DND-41 (cell line): Measurements from ENCODE around the gene KRT73.

Source experiments
- ATAC-seq: fragments of 200-7000 bp; cut with Tn5 transposase; 3 replicates; pipeline ENCODE4 v1.9.1; 2021; ENCODE audit warnings: low read depth; ENCODE audit not compliant: insufficient read depth
- DNase-seq: peaks from one replicate; pipeline ENCODE4 v3.0.0-alpha.2; 2020
- H2AFZ ChIP-seq: 2 replicates; pipeline ENCODE4 v1.6.0; 2012; ENCODE audit warnings: low read depth, low read length
- H3K27ac ChIP-seq: 2 replicates; pipeline ENCODE4 v1.5.1; 2012; ENCODE audit warnings: low read length, inconsistent platforms
- H3K27me3 ChIP-seq: fragments of 200-600 bp; sonication (generic); 2 replicates; pipeline ENCODE4 v1.6.0; 2012; ENCODE audit warnings: low read length, mild to moderate bottlenecking, inconsistent platforms; ENCODE audit not compliant: insufficient read depth, poor library complexity
- H3K36me3 ChIP-seq: 2 replicates; pipeline ENCODE4 v1.5.1; 2012; ENCODE audit warnings: low read length, inconsistent platforms; ENCODE audit not compliant: insufficient read depth
- H3K4me1 ChIP-seq: 2 replicates; pipeline ENCODE4 v1.5.1; 2012; ENCODE audit warnings: mild to moderate bottlenecking, low read length; ENCODE audit not compliant: insufficient read depth
- H3K4me2 ChIP-seq: 2 replicates; pipeline ENCODE4 v1.6.0; 2012; ENCODE audit warnings: mild to moderate bottlenecking, moderate library complexity, low read length, inconsistent platforms; ENCODE audit not compliant: insufficient read depth
- H3K4me3 ChIP-seq, 2 experiments: fragments of 200-600 bp in 1 of 2; shearing (Covaris generic) in 1 of 2; 2 replicates each; pipeline ENCODE4 v1.5.1; 2012 to 2016; ENCODE audit warnings: inconsistent platforms in 2 of 2, low read length in 2 of 2, mild to moderate bottlenecking in 2 of 2, low read depth in 1 of 2, moderate library complexity in 1 of 2
- H3K79me2 ChIP-seq: 2 replicates; pipeline ENCODE4 v1.6.0; 2012; ENCODE audit warnings: low read length, inconsistent platforms; ENCODE audit not compliant: insufficient read depth
- H3K9ac ChIP-seq: 2 replicates; pipeline ENCODE4 v1.6.0; 2012; ENCODE audit warnings: low read depth, mild to moderate bottlenecking, inconsistent platforms, low read length, moderate library complexity
- H3K9me3 ChIP-seq: 2 replicates; pipeline ENCODE4 v1.5.1; 2012; ENCODE audit warnings: low read length, moderate library complexity, mild to moderate bottlenecking, inconsistent platforms; ENCODE audit not compliant: insufficient read depth, severe bottlenecking
- H4K20me1 ChIP-seq: 2 replicates; pipeline ENCODE4 v1.6.0; 2012; ENCODE audit warnings: low read length; ENCODE audit not compliant: insufficient read depth
- EZH2 ChIP-seq: IDR thresholded peaks from 3 replicates; pipeline ENCODE4 v1.6.1; 2012; ENCODE audit warnings: borderline replicate concordance, low read depth, mild to moderate bottlenecking, moderate library complexity, low read length, inconsistent platforms; ENCODE audit not compliant: severe bottlenecking
- TF ChIP-seq, protein P1 (sequence below): IDR thresholded peaks from 2 replicates; pipeline ENCODE4 v1.5.1; 2012; ENCODE audit warnings: borderline replicate concordance, low read length, moderate library complexity, mild to moderate bottlenecking; ENCODE audit not compliant: poor library complexity, severe bottlenecking; ENCODE audit errors: extremely low read depth

Gene KRT73

DNA sequence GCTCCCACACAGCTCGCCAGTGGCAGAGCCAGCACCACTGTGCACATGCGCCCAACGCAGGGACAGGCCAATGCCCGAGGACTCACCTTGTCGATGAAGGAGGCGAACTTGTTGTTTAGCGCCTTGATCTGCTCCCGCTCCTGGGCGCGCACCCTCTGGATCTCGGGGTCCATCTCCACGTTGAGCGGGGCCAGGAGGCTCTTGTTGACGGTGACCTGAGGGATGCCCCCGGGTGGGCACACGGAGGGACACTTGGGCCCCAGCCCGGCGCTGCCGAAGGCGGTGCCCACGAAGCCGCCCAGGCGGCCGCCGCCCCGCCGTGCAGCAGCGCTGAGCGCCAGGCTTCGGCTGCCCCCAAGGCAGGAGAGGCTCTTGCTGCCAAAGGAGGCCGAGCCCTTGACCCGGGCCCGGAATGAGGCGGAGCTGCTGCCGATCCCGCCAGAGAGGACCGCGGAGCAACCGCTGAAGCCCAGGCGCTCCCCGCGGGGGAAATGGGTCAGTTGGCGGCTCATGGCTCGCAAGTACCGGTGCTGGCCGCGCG, 17.3 kb downstream of the KRT73 start, which contains the start of gene KRT72:
Gene KRT72, minus strand, starts transcription at position 523 of the 541 bp plus-strand sequence. Its CDS starts 11 bp downstream, at position 512.
- H3K4me3 ChIP-seq: no peak within 1 kb of the TSS
- H3K9ac ChIP-seq: no peak within 1 kb of the TSS
- no peaks in the 10 kb centered on the region for H3K4me1 ChIP-seq
- no peak within 1 kb of the TSS for H3K27ac ChIP-seq
- no peak within 1 kb of the TSS for H2AFZ ChIP-seq
- H3K79me2 ChIP-seq: no peaks in the 10 kb centered on the region
- no peaks in the 10 kb centered on the region for H3K36me3 ChIP-seq
- H4K20me1 ChIP-seq: no peaks in the 10 kb centered on the region; the same call in 1 of the 2 replicates
- no peak for DNase-seq
- no peaks in the 10 kb centered on the region for H3K9me3 ChIP-seq
- no peak within 1 kb of the TSS for H3K4me2 ChIP-seq
- H3K27me3 ChIP-seq: peaks cover 21% of the 10 kb centered on the region
- TF ChIP-seq, protein P1, sequence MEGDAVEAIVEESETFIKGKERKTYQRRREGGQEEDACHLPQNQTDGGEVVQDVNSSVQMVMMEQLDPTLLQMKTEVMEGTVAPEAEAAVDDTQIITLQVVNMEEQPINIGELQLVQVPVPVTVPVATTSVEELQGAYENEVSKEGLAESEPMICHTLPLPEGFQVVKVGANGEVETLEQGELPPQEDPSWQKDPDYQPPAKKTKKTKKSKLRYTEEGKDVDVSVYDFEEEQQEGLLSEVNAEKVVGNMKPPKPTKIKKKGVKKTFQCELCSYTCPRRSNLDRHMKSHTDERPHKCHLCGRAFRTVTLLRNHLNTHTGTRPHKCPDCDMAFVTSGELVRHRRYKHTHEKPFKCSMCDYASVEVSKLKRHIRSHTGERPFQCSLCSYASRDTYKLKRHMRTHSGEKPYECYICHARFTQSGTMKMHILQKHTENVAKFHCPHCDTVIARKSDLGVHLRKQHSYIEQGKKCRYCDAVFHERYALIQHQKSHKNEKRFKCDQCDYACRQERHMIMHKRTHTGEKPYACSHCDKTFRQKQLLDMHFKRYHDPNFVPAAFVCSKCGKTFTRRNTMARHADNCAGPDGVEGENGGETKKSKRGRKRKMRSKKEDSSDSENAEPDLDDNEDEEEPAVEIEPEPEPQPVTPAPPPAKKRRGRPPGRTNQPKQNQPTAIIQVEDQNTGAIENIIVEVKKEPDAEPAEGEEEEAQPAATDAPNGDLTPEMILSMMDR: no peak
- TF ChIP-seq EZH2: no peak
- ATAC-seq: no peak

DNA sequence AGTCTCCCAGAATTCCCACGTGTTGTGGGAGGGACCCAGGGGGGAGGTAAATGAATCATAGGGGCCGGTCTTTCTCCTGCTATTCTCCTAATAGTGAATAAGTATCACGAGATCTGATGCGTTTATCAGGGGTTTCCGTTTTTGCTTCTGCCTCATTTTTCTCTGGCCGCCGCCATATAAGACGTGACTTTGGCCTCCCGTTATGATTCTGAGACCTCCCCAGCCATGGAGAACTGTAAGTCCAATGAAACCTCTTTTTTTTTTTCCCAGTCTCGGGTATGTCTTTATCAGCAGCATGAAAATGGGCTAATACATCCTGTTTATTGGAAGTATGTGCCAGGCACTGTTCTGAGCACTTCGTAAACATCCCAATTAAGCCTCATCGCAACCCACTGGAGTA, 17.9 kb downstream of the KRT73 start:
- no peak overlapping the region for H2AFZ ChIP-seq
- peaks cover 18% of the 10 kb centered on the region for H3K27me3 ChIP-seq
- no peaks in the 10 kb centered on the region for H3K79me2 ChIP-seq
- DNase-seq: no peak
- no peaks in the 10 kb centered on the region for H3K36me3 ChIP-seq
- ATAC-seq: no peak
- H3K9ac ChIP-seq: no peak overlapping the region
- no peaks in the 10 kb centered on the region for H3K9me3 ChIP-seq
- no peak for TF ChIP-seq EZH2
- TF ChIP-seq, protein P1: no peak
- H3K27ac ChIP-seq: no peak overlapping the region
- H3K4me3 ChIP-seq: no peak overlapping the region
- H4K20me1 ChIP-seq: no peaks in the 10 kb centered on the region; the same call in 1 of the 2 replicates
- no peak overlapping the region for H3K4me2 ChIP-seq
- H3K4me1 ChIP-seq: no peaks in the 10 kb centered on the region

DNA sequence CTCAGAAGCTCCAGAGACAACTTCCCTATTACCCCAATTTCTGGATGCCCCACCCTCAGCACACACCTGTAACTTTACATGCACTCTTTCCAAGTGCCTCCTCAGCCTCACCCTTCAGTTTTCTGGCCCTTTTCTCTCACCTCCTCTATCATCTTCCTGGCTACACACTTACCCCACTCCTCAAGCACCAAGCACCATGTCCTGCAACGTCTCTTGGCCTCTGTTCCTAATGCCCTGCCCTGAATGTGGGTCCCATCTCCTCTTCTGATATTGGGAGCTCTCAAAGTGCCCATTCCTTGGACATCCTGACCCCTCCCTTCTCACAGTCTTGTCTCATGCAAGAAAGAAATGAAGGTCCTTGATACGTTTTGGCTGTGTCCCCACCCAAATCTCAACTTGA, 18.3 kb downstream of the KRT73 start:
- Histone ChIP-seq H3K27ac (no peak overlapping the region), H3K36me3 (no peaks in the 10 kb centered on the region), H3K4me2 (no peak overlapping the region), H2AFZ (no peak overlapping the region), H4K20me1 (no peaks in the 10 kb centered on the region; the same call in 1 of the 2 replicates), H3K4me3 (no peak overlapping the region), H3K79me2 (no peaks in the 10 kb centered on the region), H3K9ac (no peak overlapping the region), H3K4me1 (no peaks in the 10 kb centered on the region), H3K9me3 (no peaks in the 10 kb centered on the region), H3K27me3 (peaks cover 18% of the 10 kb centered on the region)
- TF ChIP-seq EZH2: no peak
- TF ChIP-seq, protein P1: no peak
- ATAC-seq (no peak), DNase-seq (no peak)
